Prostate gland (tissue), 2 donors: ENCODE data around the gene DNAJB7. TPM values are rescaled to one million over a fixed set of nuclear protein-coding genes. Genes with fewer than 3 reads are reported as not detected.

Experiments
- DNase-seq: peaks from one replicate; pipeline ENCODE4 v3.0.0-alpha.2; 2019; ENCODE audit warnings: low spot score
- H3K27ac ChIP-seq, 2 donors: fragments of 200-600 bp; sonication (generic); 2 replicates each; pipeline ENCODE4 v1.5.1; 2017 to 2019
- H3K27me3 ChIP-seq: fragments of 200-600 bp; sonication (generic); replicated peaks from 2 replicates; pipeline ENCODE4 v1.5.1; 2019; ENCODE audit not compliant: insufficient read depth
- H3K36me3 ChIP-seq, 2 donors: fragments of 200-600 bp; sonication (generic); 1 replicate in 1 of 2; 2 replicates in 1 of 2; pipeline versions ENCODE4 v1.5.1 to v1.8.1; 2017 to 2019
- H3K4me1 ChIP-seq: fragments of 200-600 bp; sonication (generic); replicated peaks from 2 replicates; pipeline ENCODE4 v1.5.1; 2019
- H3K4me3 ChIP-seq, 2 donors: fragments of 200-600 bp; sonication (generic); 2 replicates each; pipeline ENCODE4 v1.5.1; 2017 to 2019
- H3K9me3 ChIP-seq: fragments of 200-600 bp; sonication (generic); 2 replicates; pipeline ENCODE4 v1.5.1; 2017
- POLR2A ChIP-seq: fragments of 450-650 bp; IDR thresholded peaks from one replicate; pipeline ENCODE4 v1.6.1; 2016; ENCODE audit warnings: antibody characterized with exemption, mild to moderate bottlenecking
- POLR2AphosphoS5 ChIP-seq: sonication (generic); formaldehyde crosslinking; IDR thresholded peaks from one replicate; pipeline ENCODE4 v1.6.1; 2017; ENCODE audit warnings: antibody characterized with exemption
- intact Hi-C: fragments of 100-400 bp; cut with DNase I; formaldehyde crosslinking; loops from one replicate; pipeline ENCODE4 v1.14.2; 2022
- microRNA-seq: library from miRNA; unstranded; fragments of <30 nt; microRNA quantifications from one replicate; pipeline ENCODE4, GENCODE V29; 2016
- small RNA-seq, 2 donors: library from RNA; depleted of rRNA; stranded (forward); fragments of <200 nt; gene quantifications; one replicate each; pipeline ENCODE3, GENCODE V24; 2016
- total RNA-seq, 2 donors: library from RNA; depleted of rRNA; stranded (reverse); fragments of >200 nt; gene quantifications; one replicate each; pipeline ENCODE4 v1.1.0, GENCODE V29; 2016
- TF ChIP-seq, protein P1 (sequence below), 4 experiments: fragments of 200-600 bp in 2 of 4; fragments of 450-650 bp in 2 of 4; sonication (generic) in 2 of 4; IDR thresholded peaks; 1 replicate in 3 of 4; 2 replicates in 1 of 4; pipeline ENCODE4 v1.5.1; 2016 to 2019; ENCODE audit warnings: antibody characterized with exemption in 4 of 4, mild to moderate bottlenecking in 2 of 4, moderate library complexity in 2 of 4

DNAJB7 gene
- total RNA-seq, 2 donors from 2014 or later: 0.17 TPM; not detected in 1

- H3K27ac ChIP-seq: no peak overlapping the region
- no peak overlapping the region for H3K4me3 ChIP-seq
- no peak for TF ChIP-seq POLR2AphosphoS5
- no peak for TF ChIP-seq POLR2A
- TF ChIP-seq, protein P1, sequence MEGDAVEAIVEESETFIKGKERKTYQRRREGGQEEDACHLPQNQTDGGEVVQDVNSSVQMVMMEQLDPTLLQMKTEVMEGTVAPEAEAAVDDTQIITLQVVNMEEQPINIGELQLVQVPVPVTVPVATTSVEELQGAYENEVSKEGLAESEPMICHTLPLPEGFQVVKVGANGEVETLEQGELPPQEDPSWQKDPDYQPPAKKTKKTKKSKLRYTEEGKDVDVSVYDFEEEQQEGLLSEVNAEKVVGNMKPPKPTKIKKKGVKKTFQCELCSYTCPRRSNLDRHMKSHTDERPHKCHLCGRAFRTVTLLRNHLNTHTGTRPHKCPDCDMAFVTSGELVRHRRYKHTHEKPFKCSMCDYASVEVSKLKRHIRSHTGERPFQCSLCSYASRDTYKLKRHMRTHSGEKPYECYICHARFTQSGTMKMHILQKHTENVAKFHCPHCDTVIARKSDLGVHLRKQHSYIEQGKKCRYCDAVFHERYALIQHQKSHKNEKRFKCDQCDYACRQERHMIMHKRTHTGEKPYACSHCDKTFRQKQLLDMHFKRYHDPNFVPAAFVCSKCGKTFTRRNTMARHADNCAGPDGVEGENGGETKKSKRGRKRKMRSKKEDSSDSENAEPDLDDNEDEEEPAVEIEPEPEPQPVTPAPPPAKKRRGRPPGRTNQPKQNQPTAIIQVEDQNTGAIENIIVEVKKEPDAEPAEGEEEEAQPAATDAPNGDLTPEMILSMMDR (IDR thresholded peaks at IDR 0.05): no peak
- H3K27me3 ChIP-seq: no peaks in the 10 kb centered on the region
- DNase-seq: no peak
- peaks cover 2% of the 10 kb centered on the region for H3K4me1 ChIP-seq
- no peaks in the 10 kb centered on the region for H3K36me3 ChIP-seq
- no peaks in the 10 kb centered on the region for H3K9me3 ChIP-seq
- intact Hi-C loops: no loop called here
These were observed 48.0 kb downstream of the DNAJB7 start for GRCh38 chr22:40813912-40814315.

Small RNA genes within 50 kb of the gene (microRNA-seq; reads per million reads assigned to microRNA genes)
- gene MIR4766: not detected

Small RNA genes within 50 kb of the gene (small RNA-seq; reads per million reads assigned to genes)
- gene MIR4766: 0 to 0.10 reads per million in 2 donors

Other genes with a start within 250 kb of the DNAJB7 start
- 100 to 1,000 TPM in 1 of 2 donors, 10 to 100 TPM in 1; 71.0 to 104 TPM for gene MRTFA, start 225.4 kb downstream of the DNAJB7 start, total RNA-seq
- under 1 TPM in 1 of 2 donors, not detected in 1; 0.45 TPM for gene MCHR1, start 182.6 kb downstream of the DNAJB7 start, total RNA-seq
- gene SLC25A17, start 42.8 kb downstream of the DNAJB7 start, total RNA-seq: 10 to 100 TPM; 27.8 to 28.0 TPM
- gene ST13, start 5.5 kb downstream of the DNAJB7 start, total RNA-seq: 100 to 1,000 TPM; 159 to 205 TPM
- gene XPNPEP3, start 5.0 kb downstream of the DNAJB7 start, total RNA-seq: 10 to 100 TPM; 10.5 to 19.2 TPM
- 10 to 100 TPM; 34.9 to 42.8 TPM for gene RBX1, start 89.3 kb upstream of the DNAJB7 start, total RNA-seq
- gene EP300, start 230.5 kb upstream of the DNAJB7 start, total RNA-seq: 100 to 1,000 TPM; 130 to 156 TPM